HG03521 (cell line): ENCODE measurements around the gene UBE2D2.
"Not testable (repeated sequence)": the region's sequence is repeated elsewhere in the genome, so short reads cannot be mapped to it uniquely, and the experiment has no call there.

ENCODE experiments used
- ATAC-seq: cut with Tn5 transposase; IDR thresholded peaks from one replicate; pipeline ENCODE4 v1.9.1; 2021; ENCODE audit warnings: mild to moderate bottlenecking, moderate library complexity; ENCODE audit not compliant: unreplicated experiment

Gene UBE2D2

GRCh38 chr5:139546593-139546992 lies 14.5 kb upstream of the UBE2D2 start:
- ATAC-seq = not testable (repeated sequence)

GRCh38 chr5:139549162-139549894 lies 11.8 kb upstream of the UBE2D2 start:
- no peak for ATAC-seq

- ATAC-seq = not testable (repeated sequence)
Observed at GRCh38 chr5:139550051-139550872, 10.9 kb upstream of the UBE2D2 start.

- ATAC-seq = no peak
Observed at GRCh38 chr5:139551191-139551889, 9.8 kb upstream of the UBE2D2 start.

GRCh38 chr5:139552893-139553575 lies 8.1 kb upstream of the UBE2D2 start:
- ATAC-seq = no peak

- no peak for ATAC-seq
Observed at GRCh38 chr5:139554264-139554663, 6.9 kb upstream of the UBE2D2 start.

- no peak for ATAC-seq
Observed at GRCh38 chr5:139557811-139558210, 3.3 kb upstream of the UBE2D2 start.

GRCh38 chr5:139561655-139562451 lies 714 bp downstream of the UBE2D2 start:
- peak; percentile 16 for ATAC-seq

- ATAC-seq = no peak
Observed at GRCh38 chr5:139562847-139563246, 1.7 kb downstream of the UBE2D2 start.

GRCh38 chr5:139565411-139566305 lies 4.5 kb downstream of the UBE2D2 start:
- no peak for ATAC-seq

GRCh38 chr5:139566611-139567010 lies 5.5 kb downstream of the UBE2D2 start:
- no peak for ATAC-seq

GRCh38 chr5:139569270-139569955 lies 8.3 kb downstream of the UBE2D2 start:
- ATAC-seq = no peak

- ATAC-seq = no peak
Observed at GRCh38 chr5:139571543-139571942, 10.4 kb downstream of the UBE2D2 start.

- ATAC-seq = no peak
Observed at GRCh38 chr5:139571966-139572365, 10.8 kb downstream of the UBE2D2 start.

- no peak for ATAC-seq
Observed at GRCh38 chr5:139574641-139575312, 13.6 kb downstream of the UBE2D2 start.

- no peak for ATAC-seq
Observed at GRCh38 chr5:139575313-139575646, 14.1 kb downstream of the UBE2D2 start.

- ATAC-seq = no peak
Observed at GRCh38 chr5:139575751-139576150, 14.6 kb downstream of the UBE2D2 start.

GRCh38 chr5:139577689-139578290 lies 16.7 kb downstream of the UBE2D2 start:
- ATAC-seq = no peak
